ENCODE results near the gene ZBTB42.

The ZBTB42 gene

GRCh38 chr14:104770072-104770579 is 30.8 kb upstream of the ZBTB42 start:
- FAIRE-seq = no peak

GRCh38 chr14:104770851-104771272 is 30.0 kb upstream of the ZBTB42 start:
- no peak for FAIRE-seq

DNA sequence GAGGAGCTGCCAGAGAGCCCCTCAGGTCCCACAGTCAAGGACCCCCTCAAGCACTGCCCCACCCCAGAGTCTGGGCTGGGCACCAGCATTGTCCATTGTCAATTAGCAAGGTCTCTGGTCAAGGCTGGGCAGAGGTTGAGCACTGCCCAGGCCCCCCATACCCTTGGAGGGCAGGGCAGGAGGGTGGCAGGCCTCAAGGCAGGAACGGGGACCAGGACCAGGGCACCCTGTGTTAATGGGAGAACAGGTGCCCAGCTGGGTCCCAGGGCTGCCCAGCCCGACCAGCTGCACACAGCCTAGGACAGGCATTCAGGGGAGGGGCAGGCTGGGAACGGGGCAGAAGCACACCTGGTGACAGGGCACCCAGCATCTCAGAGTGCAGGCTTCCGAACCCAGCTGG is 29.5 kb upstream of the ZBTB42 start:
- FAIRE-seq = no peak

- FAIRE-seq = no peak
Measured at GRCh38 chr14:104771918-104772706, 28.8 kb upstream of the ZBTB42 start.

DNA sequence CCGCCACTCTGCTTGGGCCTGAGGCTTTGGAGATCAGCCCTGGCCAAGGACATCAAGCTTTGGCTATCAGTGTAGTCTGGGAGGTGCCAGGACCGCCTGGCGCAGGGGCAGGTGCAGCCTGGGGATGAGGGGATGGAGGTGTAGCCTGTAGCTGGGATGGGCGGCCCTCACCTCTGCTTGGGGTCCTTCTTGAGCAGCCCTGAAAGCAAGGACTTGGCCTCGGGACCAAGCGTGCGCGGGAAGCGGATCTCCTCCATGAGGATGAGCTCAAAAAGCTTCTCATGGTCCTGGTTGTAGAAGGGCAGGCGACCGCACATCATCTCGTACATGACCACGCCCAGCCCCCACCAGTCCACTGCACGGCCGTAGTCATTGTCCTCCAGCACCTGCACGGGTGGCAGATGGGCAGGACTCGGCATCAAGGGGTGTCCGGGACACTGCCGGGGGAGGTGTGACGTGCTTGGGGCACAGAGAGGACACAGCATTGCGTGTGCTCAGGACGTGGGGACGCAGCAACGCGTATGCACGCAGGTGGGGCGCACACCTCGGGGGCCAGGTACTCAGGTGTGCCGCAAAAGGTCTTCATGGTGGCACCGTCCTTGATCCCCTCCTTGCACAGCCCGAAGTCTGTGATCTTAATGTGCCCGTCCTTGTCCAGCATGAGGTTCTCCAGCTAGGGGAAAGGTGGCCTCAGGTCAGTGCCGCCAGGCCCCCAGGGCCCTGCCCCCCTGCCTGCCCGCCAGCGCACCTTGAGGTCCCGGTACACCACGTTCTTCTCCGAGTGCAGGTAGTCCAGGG is 28.0 kb upstream of the ZBTB42 start:
- no peak for FAIRE-seq

DNA sequence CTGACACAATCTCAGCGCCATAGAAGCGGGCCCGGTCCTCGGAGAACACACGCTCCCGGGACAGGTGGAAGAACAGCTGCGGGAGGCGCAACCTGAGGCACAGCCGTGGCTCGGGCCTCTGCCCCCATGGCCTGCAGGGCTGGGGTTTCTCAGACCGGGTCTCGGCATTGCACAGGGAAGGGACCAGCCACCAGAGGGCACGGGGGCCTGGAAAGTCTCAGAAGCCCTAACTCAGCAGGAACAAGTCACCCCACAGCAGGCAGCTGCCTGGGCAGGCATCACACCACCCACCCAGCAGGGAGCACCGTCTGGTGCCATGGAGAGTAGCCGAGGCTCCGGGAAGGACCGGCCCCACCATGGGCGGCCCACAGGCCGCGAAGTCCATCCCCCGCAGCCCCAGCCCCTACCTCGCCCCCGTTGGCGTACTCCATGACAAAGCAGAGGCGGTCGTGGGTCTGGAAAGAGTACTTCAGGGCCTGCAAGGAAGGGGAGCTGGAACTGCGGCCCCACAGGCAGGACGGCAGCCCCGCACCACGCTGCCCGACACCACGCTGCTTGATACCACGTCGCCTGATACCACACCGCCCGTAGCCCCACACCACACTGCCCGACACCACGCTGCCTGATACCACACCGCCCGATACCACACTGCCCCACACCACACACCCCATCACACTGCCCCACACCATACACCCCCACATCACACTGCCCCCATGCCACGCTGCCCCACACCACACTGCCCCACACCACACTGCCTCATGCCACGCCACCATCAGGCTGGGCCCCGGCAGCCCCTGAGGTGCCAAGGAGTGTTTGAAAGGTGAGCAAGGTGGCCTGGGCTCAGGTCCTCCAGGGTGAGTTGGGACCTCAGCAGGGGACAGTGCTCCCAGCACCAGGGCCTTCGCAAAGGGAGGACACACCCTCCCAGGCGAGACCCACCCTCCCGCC is 27.1 kb upstream of the ZBTB42 start:
- no peak for FAIRE-seq

DNA sequence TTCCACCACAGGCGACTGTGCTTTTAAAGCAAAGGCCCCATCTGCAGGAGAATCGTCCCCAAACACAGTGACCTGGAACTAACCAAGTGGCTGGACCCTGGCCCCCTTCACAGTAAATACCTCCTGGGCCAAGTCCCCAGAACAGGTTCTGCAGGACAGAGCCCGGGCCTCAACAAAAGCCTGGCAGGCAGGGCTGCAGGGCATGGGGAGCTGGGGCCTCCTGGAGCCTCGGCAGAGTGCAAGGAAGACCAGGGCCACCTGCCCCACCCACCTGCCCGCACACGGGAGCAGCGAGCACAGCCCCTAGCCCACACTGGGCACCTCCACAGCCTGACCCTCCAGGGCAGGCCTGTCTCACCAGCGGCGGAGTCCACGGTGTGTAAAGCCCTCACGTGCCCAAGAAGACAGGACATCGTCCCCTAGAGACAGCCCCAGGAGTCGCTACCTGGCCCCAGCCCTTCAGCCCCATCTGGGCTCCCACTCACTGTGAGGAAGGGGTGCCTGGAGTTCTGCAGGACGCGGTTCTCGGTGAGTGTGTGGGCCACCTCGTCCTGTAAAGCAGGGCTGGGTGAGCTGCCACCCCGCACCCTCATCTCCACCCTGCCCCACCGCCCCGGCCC is 26.3 kb upstream of the ZBTB42 start:
- FAIRE-seq = no peak

DNA sequence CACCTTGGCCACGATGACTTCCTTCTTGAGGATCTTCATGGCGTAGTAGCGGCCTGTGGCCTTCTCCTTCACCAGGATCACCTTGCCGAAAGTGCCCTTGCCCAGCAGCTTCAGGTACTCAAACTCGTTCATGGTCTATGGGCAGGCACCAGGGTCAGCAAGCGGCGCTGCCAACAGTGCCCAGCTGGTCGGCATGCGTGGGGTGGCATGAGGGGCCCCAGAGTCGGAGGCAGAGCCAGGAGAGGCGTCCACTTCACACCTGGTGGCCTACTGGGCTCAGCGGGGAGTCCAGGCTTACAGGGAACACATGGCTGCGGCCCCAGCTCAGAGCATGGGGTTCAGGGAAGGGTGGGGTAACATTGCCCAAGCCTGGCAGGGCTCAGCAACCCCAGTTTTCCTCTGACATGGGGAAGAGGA is 25.8 kb upstream of the ZBTB42 start:
- no peak for FAIRE-seq

DNA sequence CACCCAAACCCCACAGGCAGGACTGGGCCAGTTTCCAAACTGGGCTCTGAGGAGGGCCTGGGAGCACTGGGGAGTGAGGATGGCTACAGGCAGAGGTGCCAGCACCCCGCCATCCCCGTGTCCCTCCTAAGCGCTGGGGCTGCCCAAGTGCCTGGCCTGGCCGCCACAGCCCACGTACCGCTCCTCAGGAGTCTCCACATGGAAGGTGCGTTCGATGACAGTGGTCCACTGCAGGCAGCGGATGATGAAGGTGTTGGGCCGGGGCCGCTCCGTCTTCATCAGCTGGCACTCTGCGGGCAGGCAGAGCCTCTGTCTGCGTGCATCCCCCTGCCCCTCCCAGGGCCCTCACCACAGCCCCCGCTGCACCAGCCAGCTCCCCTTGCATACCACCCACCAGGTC is 24.4 kb upstream of the ZBTB42 start:
- no peak for FAIRE-seq

GRCh38 chr14:104776961-104777807 is 23.7 kb upstream of the ZBTB42 start:
- FAIRE-seq = no peak

DNA sequence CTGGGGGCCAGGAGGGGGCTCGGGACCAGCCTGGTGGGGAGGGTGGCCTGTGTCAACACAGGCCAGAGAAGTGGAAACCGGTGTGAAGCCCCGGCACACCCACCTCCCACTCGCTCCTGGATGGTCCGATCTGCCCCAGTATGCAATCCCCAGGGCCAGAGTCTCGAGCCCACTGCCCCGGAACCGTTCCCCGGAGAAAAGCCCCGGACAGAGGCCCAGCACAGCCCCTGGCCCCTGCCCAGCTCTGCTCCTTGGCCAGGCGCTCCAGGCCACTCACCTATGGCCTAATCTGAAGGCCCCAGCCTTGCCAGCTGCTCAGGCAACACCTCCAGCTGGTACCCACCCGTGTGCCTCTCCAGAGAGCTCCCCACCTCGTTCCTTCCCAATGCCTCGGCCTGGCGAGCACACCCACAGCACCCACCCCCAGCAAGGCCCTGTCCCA is 23.1 kb upstream of the ZBTB42 start:
- no peak for FAIRE-seq

DNA sequence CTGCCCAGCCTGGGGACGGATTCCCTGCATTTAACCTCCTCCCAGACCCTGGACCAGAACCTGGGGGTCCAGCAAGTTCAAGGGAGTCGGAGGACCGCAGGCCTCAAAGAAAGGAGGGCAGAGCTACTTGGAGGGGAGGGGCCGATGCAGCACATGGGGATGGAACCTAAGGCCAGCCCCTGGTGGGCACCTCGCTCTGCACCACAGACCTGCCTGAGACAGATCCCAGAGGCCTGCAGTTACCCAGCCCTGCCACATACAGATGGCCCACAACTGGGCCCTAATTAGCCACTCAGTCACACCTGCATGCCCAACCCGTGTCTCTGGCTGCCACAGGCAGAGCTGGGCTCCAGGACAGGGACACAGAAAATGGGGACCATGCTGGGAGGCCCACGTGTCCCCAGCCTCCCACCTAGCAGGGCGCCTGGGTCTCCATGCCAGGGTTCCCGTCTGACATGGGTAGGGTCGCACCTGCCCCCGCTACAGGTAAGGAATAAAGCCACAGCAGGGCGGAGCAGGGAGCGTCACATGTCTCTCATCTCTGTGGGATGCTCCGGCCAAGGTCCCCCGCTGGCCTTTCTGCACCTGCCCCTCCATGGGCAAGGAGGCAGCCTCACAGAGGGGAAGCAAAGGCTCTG is 22.1 kb upstream of the ZBTB42 start:
- FAIRE-seq = no peak

GRCh38 chr14:104779776-104780512 is 21.0 kb upstream of the ZBTB42 start:
- no peak for FAIRE-seq

- FAIRE-seq = no peak
Measured at GRCh38 chr14:104780513-104781030, 20.3 kb upstream of the ZBTB42 start.

- FAIRE-seq = no peak
Measured at GRCh38 chr14:104781271-104782077, 19.4 kb upstream of the ZBTB42 start.

- FAIRE-seq = no peak
Measured at GRCh38 chr14:104782086-104782807, 18.7 kb upstream of the ZBTB42 start.

- FAIRE-seq = no peak
Measured at GRCh38 chr14:104782808-104783139, 18.1 kb upstream of the ZBTB42 start.

- FAIRE-seq = no peak
Measured at GRCh38 chr14:104783484-104784217, 17.2 kb upstream of the ZBTB42 start.

Data from A204.1 (cell line).